Neural cell (in vitro differentiated cells): ENCODE measurements around the gene WNT7A.

Source experiments
- CTCF ChIP-seq: fragments of 450-650 bp; IDR thresholded peaks from 2 replicates; pipeline ENCODE4 v1.5.1; 2014; ENCODE audit warnings: antibody characterized with exemption, mild to moderate bottlenecking, moderate library complexity; ENCODE audit not compliant: poor library complexity, severe bottlenecking
- EZH2 ChIP-seq: fragments of 200-600, 300-800 bp; shearing (Covaris generic), sonication (generic); IDR thresholded peaks from 2 replicates; pipeline ENCODE4 v1.6.1; 2014; ENCODE audit warnings: antibody characterized with exemption, low read length, borderline replicate concordance, mild to moderate bottlenecking; ENCODE audit not compliant: insufficient read depth, poor library complexity, severe bottlenecking
- REST ChIP-seq: IDR thresholded peaks from 2 replicates; pipeline ENCODE4 v1.6.1; 2012; ENCODE audit warnings: borderline replicate concordance

GRCh38 chr3:13851997-13852637, 27.8 kb downstream of the WNT7A start:
- TF ChIP-seq EZH2 (no peak), REST (no peak), CTCF (no peak)
